GM19438 (cell line): ENCODE results near the gene OR2T2.
"Not testable (repeated sequence)": the region's sequence is repeated elsewhere in the genome, so short reads cannot be mapped to it uniquely, and the experiment has no call there.

Source experiments
- ATAC-seq: cut with Tn5 transposase; IDR thresholded peaks from one replicate; pipeline ENCODE4 v1.9.1; 2021; ENCODE audit warnings: low read depth; ENCODE audit not compliant: unreplicated experiment

Gene OR2T2

GRCh38 chr1:248445399-248445798 lies at the start of gene OR2T2:
Gene OR2T2 (plus strand): TSS chr1:248445637. CDS start chr1:248452798, 7,161 bp downstream.
- not testable (repeated sequence) for ATAC-seq

- no peak for ATAC-seq
These were observed 42.7 kb upstream of the OR2T2 start, which contains the start of gene OR2T1 for GRCh38 chr1:248402748-248403147. Gene OR2T1 (plus strand): TSS chr1:248403048. CDS start chr1:248406148, 3,100 bp downstream.

- ATAC-seq: no peak
These were observed 41.4 kb upstream of the OR2T2 start for GRCh38 chr1:248404024-248404423.

GRCh38 chr1:248406721-248407692 lies 38.4 kb upstream of the OR2T2 start:
- ATAC-seq: no peak

- no peak for ATAC-seq
These were observed 29.2 kb upstream of the OR2T2 start for GRCh38 chr1:248416226-248416625.

GRCh38 chr1:248417854-248418253 lies 27.6 kb upstream of the OR2T2 start:
- no peak for ATAC-seq

- ATAC-seq: no peak
These were observed 24.1 kb upstream of the OR2T2 start for GRCh38 chr1:248421384-248421783.

- ATAC-seq: peak; percentile 43
These were observed 17.8 kb upstream of the OR2T2 start for GRCh38 chr1:248427526-248428191.

- peak; percentile 93 for ATAC-seq
These were observed 17.3 kb upstream of the OR2T2 start for GRCh38 chr1:248428192-248428533.

- not testable (repeated sequence) for ATAC-seq
These were observed 13.8 kb upstream of the OR2T2 start for GRCh38 chr1:248431683-248432082.

GRCh38 chr1:248432201-248432600 lies 13.2 kb upstream of the OR2T2 start:
- peak; percentile 67 for ATAC-seq

GRCh38 chr1:248433811-248434415 lies 11.5 kb upstream of the OR2T2 start:
- not testable (repeated sequence) for ATAC-seq

GRCh38 chr1:248434913-248435312 lies 10.5 kb upstream of the OR2T2 start:
- ATAC-seq: not testable (repeated sequence)

GRCh38 chr1:248436303-248436702 lies 9.1 kb upstream of the OR2T2 start:
- ATAC-seq: not testable (repeated sequence)

GRCh38 chr1:248438668-248439067 lies 6.8 kb upstream of the OR2T2 start:
- not testable (repeated sequence) for ATAC-seq

- ATAC-seq: not testable (repeated sequence)
These were observed 6.2 kb upstream of the OR2T2 start for GRCh38 chr1:248439283-248439682.

- not testable (repeated sequence) for ATAC-seq
These were observed 2.7 kb upstream of the OR2T2 start for GRCh38 chr1:248442500-248443277.

GRCh38 chr1:248444603-248445002 lies 834 bp upstream of the OR2T2 start:
- not testable (repeated sequence) for ATAC-seq

- peak; percentile 43 for ATAC-seq
These were observed 3.1 kb downstream of the OR2T2 start for GRCh38 chr1:248448409-248449074.
